Stimulated activated CD8-positive, alpha-beta memory T cell treated with anti-CD3 and anti-CD28 coated beads, Interleukin-7, amount 100 ng/mL, for 1 hour (primary cell): ENCODE results near the gene UROS.

Source experiments
- DNase-seq, 2 donors: peaks; one replicate each; pipeline ENCODE4 v3.0.0-alpha.2; 2020; ENCODE audit warnings: low read depth in 2 of 2

Gene UROS

GRCh38 chr10:125822878-125823662 is at the start of gene UROS, which contains the start of gene BCCIP:
UROS (minus strand) TSS chr10:125823258; CDS start chr10:125816499, 6,759 bp downstream.
BCCIP (plus strand) TSS chr10:125823546; CDS start chr10:125823558, 12 bp downstream.
- peak; percentile 81 to 85 for DNase-seq

- DNase-seq, result no peak
Observed at GRCh38 chr10:125871338-125871737, 48.3 kb upstream of the UROS start.

GRCh38 chr10:125868372-125868975 is 45.4 kb upstream of the UROS start:
- no peak for DNase-seq

- no peak for DNase-seq
Observed at GRCh38 chr10:125866421-125867029, 43.5 kb upstream of the UROS start.

GRCh38 chr10:125865120-125865519 is 42.1 kb upstream of the UROS start:
- DNase-seq, result no peak

- no peak for DNase-seq
Observed at GRCh38 chr10:125859128-125859817, 36.2 kb upstream of the UROS start.

- no peak for DNase-seq
Observed at GRCh38 chr10:125857185-125857760, 34.2 kb upstream of the UROS start.

- DNase-seq, result no peak
Observed at GRCh38 chr10:125852487-125852886, 29.4 kb upstream of the UROS start.

GRCh38 chr10:125850766-125851731 is 28.0 kb upstream of the UROS start:
- DNase-seq, result no peak

GRCh38 chr10:125849448-125849847 is 26.4 kb upstream of the UROS start:
- DNase-seq, result no peak

- DNase-seq, result no peak
Observed at GRCh38 chr10:125848857-125849256, 25.8 kb upstream of the UROS start.

GRCh38 chr10:125848371-125848770 is 25.3 kb upstream of the UROS start:
- no peak for DNase-seq

GRCh38 chr10:125846894-125847293 is 23.8 kb upstream of the UROS start:
- DNase-seq, result no peak

GRCh38 chr10:125845617-125846016 is 22.6 kb upstream of the UROS start:
- no peak for DNase-seq

GRCh38 chr10:125844751-125845221 is 21.7 kb upstream of the UROS start:
- DNase-seq, result no peak

GRCh38 chr10:125843603-125844329 is 20.7 kb upstream of the UROS start:
- no peak for DNase-seq

GRCh38 chr10:125840955-125841354 is 17.9 kb upstream of the UROS start:
- DNase-seq, result no peak

- no peak for DNase-seq
Observed at GRCh38 chr10:125840406-125840805, 17.3 kb upstream of the UROS start.

GRCh38 chr10:125838802-125839575 is 15.9 kb upstream of the UROS start:
- DNase-seq, result no peak
